ENCODE results near the gene GLCCI1.

DNA sequence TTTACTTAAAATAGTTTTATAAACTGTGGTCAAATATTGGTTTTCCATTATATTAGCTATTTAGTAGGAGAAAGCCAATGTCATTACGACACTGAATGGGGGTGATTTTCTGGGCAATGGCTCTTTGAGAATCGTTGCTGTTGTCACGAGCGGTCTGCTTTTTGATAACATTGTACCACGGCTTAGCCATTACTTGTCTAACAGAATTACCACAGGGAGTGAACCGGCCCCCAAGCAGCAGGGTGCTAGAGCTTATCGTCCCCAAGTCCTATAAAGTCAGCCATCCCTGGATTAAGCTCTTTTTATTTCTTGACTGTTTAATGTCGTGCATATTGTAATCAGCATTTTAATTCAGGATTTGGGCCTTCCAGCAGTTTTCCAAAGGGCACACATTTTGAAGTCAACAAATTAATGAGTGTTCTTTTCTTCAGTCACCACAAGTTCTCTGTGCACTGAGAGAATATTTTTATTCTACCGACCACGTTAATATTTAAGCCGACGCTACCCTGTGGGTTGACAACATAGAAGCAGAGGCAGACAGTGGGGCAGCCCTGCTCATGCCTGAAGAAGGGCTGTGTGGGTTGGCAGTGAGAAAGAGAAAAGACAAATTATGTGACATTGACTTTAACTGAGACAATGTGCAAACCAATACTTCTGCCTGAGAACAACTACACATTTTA is 167.6 kb downstream of the GLCCI1 start:
- TF ChIP-seq L3MBTL2 (conservative IDR thresholded peaks at IDR 0.05), result no peak
- TF ChIP-seq FOXM1 (IDR thresholded peaks at IDR 0.05; ENCODE audit: borderline replicate concordance), result no peak
- TF ChIP-seq BHLHE40 (IDR thresholded peaks at IDR 0.05; ENCODE audit: borderline replicate concordance), result no peak

Data from HEK293T (cell line).